ENCODE measurements around the gene PGAP2.

DNA sequence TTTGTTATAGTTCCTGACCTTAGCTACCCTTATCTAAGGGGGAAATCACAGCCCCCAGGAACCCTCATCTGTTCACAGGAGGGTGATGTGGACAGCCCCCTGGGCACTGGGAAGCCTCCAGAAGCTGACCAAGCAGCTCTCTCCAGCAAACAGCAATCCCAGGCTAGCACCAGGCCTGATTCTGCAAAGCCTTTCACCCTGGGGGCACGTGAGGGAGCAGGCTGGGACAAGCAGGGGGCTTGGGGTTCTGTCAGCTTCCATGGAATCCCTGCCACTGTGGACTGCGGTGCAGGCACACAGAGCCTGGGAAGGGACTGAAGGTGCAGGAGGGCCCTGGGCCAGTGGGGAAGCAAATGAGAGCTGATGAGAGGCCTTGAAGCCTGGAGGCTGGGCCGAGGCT is 2.1 kb downstream of the PGAP2 start:
- TF ChIP-seq, protein P1, sequence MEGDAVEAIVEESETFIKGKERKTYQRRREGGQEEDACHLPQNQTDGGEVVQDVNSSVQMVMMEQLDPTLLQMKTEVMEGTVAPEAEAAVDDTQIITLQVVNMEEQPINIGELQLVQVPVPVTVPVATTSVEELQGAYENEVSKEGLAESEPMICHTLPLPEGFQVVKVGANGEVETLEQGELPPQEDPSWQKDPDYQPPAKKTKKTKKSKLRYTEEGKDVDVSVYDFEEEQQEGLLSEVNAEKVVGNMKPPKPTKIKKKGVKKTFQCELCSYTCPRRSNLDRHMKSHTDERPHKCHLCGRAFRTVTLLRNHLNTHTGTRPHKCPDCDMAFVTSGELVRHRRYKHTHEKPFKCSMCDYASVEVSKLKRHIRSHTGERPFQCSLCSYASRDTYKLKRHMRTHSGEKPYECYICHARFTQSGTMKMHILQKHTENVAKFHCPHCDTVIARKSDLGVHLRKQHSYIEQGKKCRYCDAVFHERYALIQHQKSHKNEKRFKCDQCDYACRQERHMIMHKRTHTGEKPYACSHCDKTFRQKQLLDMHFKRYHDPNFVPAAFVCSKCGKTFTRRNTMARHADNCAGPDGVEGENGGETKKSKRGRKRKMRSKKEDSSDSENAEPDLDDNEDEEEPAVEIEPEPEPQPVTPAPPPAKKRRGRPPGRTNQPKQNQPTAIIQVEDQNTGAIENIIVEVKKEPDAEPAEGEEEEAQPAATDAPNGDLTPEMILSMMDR (IDR thresholded peaks at IDR 0.05), result no peak
- TF ChIP-seq EZH2 (IDR thresholded peaks at IDR 0.05) (no peak), EZH2phosphoT487 (IDR thresholded peaks at IDR 0.05) (no peak)

Measured in neural progenitor cell (in vitro differentiated cells).